ENCODE measurements around the gene EML4.

The EML4 gene

GRCh38 chr2:42368817-42369531 is 199.8 kb downstream of the EML4 start:
- DNase-seq (ENCODE audit: extremely low spot score), result no peak
- POLR2A ChIA-PET, result no interaction called here
- CTCF ChIA-PET, result interaction anchor here (1.5 kb wide), 1 partner anchor 33 kb away, joined by 4 read pairs; no protein-coding TSS in a partner anchor
- no peak for TF ChIP-seq CTCF (IDR thresholded peaks at IDR 0.05; ENCODE audit: control extremely low read depth, extremely low read depth, low read depth, missing control alignments)

GRCh38 chr2:42369532-42370229 is 200.5 kb downstream of the EML4 start:
- no peak for DNase-seq (ENCODE audit: extremely low spot score)
- TF ChIP-seq CTCF (IDR thresholded peaks at IDR 0.05; ENCODE audit: control extremely low read depth, extremely low read depth, low read depth, missing control alignments), result no peak
- POLR2A ChIA-PET, result no interaction called here
- CTCF ChIA-PET, result interaction anchor here (1.5 kb wide), 1 partner anchor 32 kb away, joined by 4 read pairs; no protein-coding TSS in a partner anchor

GRCh38 chr2:42371611-42372473 is 202.7 kb downstream of the EML4 start:
- POLR2A ChIA-PET, result no interaction called here

GRCh38 chr2:42372474-42373200 is 203.5 kb downstream of the EML4 start:
- DNase-seq (ENCODE audit: extremely low spot score), result no peak
- ChIA-PET POLR2A (no interaction called here), CTCF (interaction anchor here (1.4 to 2.0 kb wide), 3 partner anchors 9 to 12 kb away, joined by 5 to 7 read pairs (median 6); no protein-coding TSS in a partner anchor)
- TF ChIP-seq CTCF (IDR thresholded peaks at IDR 0.05; ENCODE audit: control extremely low read depth, extremely low read depth, low read depth, missing control alignments), result no peak

More at GRCh38 chr2:42371611-42372473, 202.7 kb downstream of the EML4 start:
- TF ChIP-seq CTCF (IDR thresholded peaks at IDR 0.05; ENCODE audit: control extremely low read depth, extremely low read depth, low read depth, missing control alignments), result no peak
- no peak for DNase-seq (ENCODE audit: extremely low spot score)
- CTCF ChIA-PET, result interaction anchor here (0.7 to 2.0 kb wide), 4 partner anchors 8 to 21 kb away, joined by 3 to 7 read pairs (median 6); no protein-coding TSS in a partner anchor

- ChIA-PET POLR2A (no interaction called here), CTCF (interaction anchor here (1.2 kb wide), 1 partner anchor 10 kb away, joined by 5 read pairs; no protein-coding TSS in a partner anchor)
- no peak for TF ChIP-seq CTCF (IDR thresholded peaks at IDR 0.05; ENCODE audit: control extremely low read depth, extremely low read depth, low read depth, missing control alignments)
- no peak for DNase-seq (ENCODE audit: extremely low spot score)
These were observed 207.6 kb downstream of the EML4 start for GRCh38 chr2:42376758-42377157.

Data from GM10248 (cell line).